GM12864 (cell line): ENCODE measurements around the gene CDADC1.

Experiments used
- DNase-seq: peaks from one replicate; pipeline ENCODE4 v3.0.0-alpha.2; 2011; ENCODE audit warnings: low read depth
- H3K4me3 ChIP-seq: 2 replicates; pipeline ENCODE4 v1.5.1; 2011; ENCODE audit warnings: mild to moderate bottlenecking, low read depth, low read length, control low read depth
- TF ChIP-seq, protein P1 (sequence below): IDR thresholded peaks from 2 replicates; pipeline ENCODE4 v1.5.1; 2011; ENCODE audit warnings: low read depth, mild to moderate bottlenecking, moderate library complexity, low read length, control low read depth, inconsistent platforms; ENCODE audit errors: missing control alignments

The CDADC1 gene

DNA sequence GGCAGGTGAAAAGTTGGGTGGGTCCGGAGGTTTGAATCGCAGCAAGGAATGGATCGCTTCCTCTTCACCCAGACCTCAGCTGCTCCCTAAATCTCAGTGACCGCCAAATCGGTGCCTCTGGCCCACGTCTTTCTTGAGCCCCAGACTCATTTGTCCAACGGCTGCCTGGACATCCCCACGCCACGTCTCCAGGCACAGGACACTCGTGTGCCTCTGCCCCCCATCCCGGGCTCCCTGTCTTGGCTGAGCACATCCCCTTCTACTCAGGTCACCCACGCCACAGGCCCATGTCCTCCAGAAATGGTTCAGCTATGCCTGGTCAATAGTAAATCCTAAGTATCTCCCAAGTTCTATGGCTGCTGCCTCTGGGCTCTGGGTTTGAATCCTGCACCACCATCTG lies 56.6 kb downstream of the CDADC1 start:
- no peak for DNase-seq
- TF ChIP-seq, protein P1, sequence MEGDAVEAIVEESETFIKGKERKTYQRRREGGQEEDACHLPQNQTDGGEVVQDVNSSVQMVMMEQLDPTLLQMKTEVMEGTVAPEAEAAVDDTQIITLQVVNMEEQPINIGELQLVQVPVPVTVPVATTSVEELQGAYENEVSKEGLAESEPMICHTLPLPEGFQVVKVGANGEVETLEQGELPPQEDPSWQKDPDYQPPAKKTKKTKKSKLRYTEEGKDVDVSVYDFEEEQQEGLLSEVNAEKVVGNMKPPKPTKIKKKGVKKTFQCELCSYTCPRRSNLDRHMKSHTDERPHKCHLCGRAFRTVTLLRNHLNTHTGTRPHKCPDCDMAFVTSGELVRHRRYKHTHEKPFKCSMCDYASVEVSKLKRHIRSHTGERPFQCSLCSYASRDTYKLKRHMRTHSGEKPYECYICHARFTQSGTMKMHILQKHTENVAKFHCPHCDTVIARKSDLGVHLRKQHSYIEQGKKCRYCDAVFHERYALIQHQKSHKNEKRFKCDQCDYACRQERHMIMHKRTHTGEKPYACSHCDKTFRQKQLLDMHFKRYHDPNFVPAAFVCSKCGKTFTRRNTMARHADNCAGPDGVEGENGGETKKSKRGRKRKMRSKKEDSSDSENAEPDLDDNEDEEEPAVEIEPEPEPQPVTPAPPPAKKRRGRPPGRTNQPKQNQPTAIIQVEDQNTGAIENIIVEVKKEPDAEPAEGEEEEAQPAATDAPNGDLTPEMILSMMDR: no peak
- no peak overlapping the region for H3K4me3 ChIP-seq

DNA sequence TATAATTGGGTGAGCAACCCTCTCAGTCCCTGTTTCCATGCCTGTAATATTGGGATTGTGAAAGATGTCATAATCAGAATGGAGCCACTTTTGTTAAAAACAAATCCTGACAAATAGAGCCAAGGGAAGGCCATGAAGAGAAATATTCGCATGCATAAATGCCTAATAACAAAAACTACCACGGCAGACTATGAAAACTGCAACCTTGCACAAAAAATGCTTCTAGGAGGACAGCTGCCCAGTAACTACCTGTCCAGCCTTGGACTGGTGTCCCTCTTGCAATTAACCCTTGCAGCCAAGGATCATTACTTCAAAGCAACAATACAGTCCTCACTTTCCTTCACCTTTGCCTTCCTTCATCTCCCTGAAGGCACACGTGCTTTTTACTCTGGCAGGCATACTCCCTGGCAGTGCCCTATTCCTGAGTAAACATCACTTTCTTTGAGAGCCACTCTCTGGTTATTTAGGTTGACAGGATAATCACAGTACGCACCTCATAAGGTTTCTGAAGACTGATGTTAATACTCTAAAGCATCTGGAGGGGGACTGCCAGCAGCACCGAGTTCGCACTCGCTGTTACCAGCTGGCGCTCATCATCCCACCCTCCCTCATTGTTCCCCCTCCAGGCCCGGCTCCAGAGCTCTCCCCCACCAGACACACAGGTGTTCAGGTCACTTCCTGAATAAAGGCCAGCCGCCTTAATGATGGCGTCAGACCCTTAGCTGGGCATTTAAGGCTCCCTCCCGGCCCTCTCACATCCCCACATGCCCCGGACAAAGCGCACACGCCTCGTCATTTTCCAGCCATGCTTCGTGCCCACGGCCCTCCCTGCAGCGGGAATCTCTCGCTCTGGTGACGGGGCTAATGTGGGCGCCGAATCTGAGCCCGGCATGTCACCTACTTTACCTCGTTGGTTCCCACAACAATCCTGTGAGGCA lies 57.3 kb downstream of the CDADC1 start:
- TF ChIP-seq, protein P1: no peak
- no peak overlapping the region for H3K4me3 ChIP-seq
- DNase-seq: no peak

DNA sequence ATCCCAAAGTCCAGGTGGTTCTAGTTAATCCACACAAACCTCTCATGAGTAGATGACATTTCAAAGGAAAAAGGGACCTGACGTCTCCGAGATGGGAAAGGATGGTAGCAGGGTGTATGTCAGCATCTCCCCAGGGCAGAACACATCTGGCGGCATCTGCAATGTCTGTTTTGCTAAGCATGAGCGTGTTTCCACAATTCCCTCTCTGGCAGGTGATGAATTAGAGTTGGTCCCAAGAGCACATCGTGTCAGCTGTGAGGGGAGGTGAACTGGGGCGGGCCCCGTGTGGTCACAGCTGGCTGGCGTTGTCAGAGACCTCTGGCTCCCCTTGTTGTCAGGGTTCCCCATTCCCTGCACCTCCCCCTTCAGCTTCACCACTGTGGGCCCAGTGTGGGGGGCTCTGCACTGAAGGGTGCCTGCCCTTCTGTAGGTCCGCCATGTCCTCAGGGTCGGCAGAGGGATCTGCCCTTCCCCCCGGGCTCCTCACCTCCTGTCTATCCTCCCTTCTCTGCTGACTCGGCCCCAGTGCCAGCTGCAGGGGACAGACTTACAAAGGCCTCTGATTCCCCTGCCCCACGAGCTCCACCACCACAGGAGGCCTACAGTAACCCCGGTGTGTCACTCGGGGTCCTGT lies 58.2 kb downstream of the CDADC1 start:
- TF ChIP-seq, protein P1: no peak
- H3K4me3 ChIP-seq: no peak overlapping the region
- DNase-seq: no peak

GRCh38 chr13:49307365-49307764 lies 59.6 kb downstream of the CDADC1 start:
- no peak for DNase-seq
- H3K4me3 ChIP-seq: no peak overlapping the region
- TF ChIP-seq, protein P1: no peak

GRCh38 chr13:49308097-49308875 lies 60.6 kb downstream of the CDADC1 start:
- H3K4me3 ChIP-seq: no peak overlapping the region
- TF ChIP-seq, protein P1: no peak
- DNase-seq: no peak

GRCh38 chr13:49308921-49309408 lies 61.2 kb downstream of the CDADC1 start:
- TF ChIP-seq, protein P1: no peak
- no peak for DNase-seq
- no peak overlapping the region for H3K4me3 ChIP-seq
